NCI-H345 treated with DMSO at 0.1 percent for 48 hours (cell line): ENCODE results near the gene STXBP6.

Experiments
- DNase-seq: peaks from one replicate; lab custom pipeline; 2025; ENCODE audit not compliant: unreplicated experiment; lab: John Stamatoyannopoulos, UW

STXBP6 gene

DNA sequence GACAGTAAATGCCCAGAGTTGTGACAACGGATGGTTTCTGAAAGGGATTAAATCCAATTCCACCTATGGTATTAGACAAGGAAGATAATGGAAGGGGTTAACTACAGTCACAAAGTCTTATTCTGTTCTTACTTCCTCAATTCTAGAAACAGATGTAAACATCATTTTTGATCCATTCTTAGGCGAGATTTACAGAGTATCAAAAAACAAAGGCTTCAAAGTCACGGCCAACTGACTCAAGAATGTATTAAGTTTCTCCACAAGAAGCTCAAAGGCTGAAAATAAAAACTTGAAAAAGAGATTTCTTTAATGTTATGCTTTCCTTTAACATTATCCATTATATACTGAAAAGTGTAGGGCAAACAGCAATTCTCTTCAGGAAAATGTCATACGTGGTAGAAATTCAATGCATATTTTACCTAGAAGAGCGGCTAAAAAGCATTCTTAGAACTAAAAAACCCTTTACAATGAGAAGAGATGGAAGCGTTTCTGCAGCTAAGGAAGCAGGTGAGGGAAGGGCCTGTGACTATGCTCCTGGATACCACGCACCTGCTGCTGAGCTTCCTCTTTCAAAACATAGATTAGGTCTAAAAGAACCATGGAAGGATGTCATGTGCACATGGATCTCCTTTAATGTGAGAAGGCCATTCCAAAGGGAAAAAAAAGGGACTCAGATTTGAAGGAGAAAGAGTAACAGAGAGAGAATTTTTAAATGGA is 185.8 kb downstream of the STXBP6 start:
- no peak for DNase-seq

DNA sequence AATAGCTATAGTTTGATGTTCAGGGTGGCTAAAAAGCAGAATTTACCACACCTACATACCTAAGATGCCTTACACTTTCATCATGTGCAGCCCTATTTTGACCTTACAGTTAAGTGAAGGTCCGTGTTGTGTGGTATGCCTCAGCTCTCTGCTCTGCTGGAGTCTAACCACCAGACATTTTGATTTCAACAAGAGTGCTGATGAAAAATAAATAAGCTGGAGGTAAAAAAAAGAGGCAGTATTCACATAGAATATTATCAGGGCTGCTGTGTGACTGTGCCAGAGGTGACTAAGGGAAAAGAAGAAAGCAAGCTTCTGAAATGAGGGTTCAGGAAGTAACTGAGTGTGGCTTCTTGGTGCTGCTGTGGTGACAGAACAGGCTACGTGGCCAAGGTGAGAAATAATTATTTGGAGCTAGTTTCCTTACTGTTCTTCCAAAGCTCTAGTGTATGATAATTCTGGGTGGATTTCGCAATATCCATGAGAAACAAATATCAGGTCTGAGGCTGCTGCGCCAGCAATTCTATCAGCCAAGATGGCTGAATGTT is 188.8 kb downstream of the STXBP6 start:
- no peak for DNase-seq

DNA sequence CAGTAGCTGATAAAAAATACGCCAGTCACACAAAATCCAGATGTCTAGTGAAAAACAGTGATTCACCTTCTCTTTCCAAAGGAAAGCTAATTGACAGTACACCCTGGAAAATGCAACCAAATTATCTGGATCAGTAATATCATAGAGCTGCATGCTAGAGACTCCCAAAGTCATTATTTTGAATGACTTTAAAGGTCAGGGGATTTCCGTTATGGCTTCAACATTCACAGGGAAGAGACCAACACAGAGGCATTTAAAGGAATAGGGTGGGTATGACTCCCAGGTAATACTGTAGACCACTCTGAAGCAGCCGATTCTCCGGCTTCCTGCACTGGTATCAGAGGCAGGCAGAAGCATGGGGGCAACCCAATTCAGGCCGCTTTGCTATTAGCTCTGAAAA is 190.4 kb downstream of the STXBP6 start:
- DNase-seq = no peak

DNA sequence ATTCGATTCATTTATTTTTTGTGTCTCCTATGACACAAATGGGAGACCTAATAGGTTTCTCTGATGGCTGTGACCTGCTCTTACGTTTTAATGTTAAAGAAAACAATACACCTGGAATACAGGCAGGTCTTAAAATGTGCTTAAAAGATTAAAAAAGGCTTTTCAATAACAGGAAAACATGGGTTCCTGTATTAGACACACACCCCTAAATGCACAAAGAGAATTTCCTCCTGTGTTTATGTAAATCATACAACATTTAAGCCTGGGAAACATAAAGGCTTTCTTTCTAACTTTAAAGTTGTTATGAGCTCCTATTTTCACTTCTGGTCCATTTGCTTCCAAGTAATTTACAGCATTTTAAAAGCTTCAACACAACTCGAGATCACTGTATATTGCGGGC is 191.3 kb downstream of the STXBP6 start:
- DNase-seq = no peak

DNA sequence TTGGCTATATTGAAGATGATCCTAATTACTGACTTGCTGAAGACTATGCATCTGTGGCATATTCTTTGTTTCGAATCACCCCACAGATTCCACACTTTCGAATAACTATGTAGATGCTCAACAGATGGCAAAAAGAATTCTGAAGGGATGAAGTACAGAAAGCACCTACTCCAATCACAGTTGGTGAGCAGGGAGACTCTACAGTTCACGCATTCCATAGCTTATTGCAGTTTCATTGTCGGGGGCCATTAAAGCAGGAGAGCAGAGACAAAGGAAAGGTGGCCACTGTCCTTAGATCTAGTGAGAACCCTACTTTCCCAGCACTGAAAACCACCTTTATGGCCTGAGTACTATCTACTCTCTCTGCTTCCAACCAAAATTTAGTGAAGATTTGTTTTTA is 191.9 kb downstream of the STXBP6 start:
- DNase-seq = no peak

DNA sequence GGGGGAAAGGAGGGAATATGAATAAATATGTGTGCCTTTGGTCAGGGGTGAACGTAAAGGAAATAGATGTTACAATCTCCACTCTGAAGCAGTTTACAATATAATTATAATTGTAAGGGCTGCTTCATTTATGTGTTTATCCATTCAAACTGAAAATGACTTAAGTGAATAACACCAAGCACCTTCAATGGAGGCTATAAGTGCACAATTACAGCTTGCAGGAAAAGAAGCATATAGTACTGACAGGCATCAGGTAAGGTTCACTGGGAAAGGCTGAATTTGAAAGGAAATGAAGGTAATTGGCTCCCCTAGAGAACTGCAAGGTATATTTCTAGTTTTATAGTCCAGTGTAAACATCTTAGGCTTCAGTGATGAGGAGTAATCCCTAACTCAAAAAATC is 192.7 kb downstream of the STXBP6 start:
- DNase-seq = no peak

DNA sequence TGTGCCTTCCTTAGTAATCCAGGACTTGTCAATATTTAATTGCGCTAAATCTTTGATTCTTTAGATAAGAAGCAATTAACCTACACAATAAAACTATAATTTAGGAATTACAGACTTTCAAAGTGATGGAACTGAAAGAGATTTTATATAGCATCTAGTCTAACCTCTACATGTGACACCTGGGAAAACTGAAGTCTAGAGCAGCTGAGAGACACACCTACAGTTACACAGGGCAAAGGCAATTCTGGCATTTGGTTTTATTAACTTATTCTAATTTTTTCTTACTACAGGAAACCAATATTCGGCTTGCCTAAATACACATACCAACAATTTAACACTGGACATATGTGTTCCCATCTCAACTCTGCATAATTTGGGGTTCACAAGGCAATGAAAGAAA is 196.5 kb downstream of the STXBP6 start:
- DNase-seq = no peak

DNA sequence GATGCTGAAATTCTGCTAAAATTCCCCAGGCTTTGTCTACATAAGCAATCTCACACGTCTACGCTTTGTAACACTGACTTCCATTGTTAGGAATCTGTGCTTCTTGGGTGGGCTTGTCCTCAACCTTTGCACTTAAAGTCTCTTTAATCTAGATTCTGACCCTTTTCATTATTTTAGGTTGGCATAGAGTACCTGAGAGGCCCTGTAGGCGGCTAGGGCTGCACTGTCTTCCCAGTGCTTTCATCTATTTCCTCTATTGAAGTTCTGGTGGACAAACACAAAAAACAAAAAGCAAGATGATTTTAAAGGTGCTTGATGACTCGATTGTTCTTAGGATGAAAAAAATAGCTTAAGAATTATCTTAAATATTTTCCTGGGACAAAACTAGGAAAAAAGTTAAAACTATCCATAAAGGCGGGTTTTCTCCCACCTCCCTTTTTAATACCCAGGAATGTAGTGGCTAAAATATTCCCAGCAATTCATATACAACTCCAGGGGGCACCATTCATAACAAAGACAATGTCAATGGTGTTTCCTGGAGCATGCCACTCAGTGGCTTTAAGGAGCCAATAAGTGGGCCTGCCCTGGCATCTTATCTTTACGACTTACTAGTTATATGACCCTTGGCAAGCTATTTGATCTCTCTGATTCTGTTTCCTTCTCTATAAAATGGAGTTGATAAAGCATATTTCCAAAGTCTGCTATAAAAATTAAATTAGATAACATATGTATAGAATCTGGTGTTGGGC is 197.5 kb downstream of the STXBP6 start:
- DNase-seq = no peak

DNA sequence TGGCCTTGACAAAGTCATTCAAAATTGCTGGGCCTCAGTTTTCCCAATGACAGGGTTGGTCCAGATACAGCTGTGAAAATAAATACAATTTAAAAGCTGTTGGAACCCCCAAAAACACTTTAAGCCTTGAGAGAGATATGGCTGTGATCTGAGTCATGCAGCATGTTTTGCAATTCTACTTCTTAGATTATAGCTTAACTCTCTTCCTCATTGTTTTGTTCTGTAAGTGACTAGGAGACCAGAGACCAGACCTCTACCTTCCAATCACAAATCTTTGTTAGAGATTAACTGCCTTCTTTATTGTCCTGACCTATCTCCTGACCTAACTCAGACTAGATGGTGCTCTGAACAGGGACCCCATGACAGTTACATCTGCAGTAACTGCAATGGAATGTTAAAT is 198.1 kb downstream of the STXBP6 start:
- no peak for DNase-seq

DNA sequence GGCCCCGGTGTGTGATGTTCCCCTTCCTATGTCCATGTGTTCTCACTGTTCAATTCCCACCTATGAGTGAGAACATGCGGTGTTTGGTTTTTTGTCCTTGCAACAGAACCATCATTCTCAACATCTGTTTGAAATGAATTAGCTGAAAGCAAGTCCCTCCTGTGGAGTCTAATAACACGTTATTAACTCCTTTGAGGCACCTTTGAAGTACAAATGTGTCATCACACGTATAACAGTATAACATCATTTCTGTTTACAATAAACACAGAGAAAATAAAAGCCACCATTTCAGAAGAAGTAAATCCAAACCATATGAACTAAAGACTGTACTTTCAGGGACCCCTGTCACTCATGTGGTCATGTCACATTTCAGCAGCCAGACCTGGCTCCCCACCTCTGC is 198.5 kb downstream of the STXBP6 start:
- DNase-seq = no peak

DNA sequence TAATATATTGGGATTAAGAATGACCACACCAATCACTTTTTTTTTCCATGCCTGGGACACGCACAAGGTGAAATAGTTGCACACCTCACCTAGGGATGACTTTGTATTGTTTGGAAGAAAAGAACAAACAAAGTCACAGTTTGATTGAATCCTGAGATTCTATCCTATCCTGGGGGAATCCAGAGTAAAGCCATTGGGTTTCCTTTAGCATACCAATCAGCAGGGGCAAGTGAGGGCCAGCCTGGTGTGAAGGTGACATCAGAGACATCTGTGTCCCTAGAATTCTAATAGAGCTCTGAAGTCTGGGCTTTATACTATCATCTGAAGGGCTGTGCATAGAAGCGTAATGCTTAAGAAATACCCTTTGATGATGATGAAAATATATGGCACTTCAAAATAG is 199.9 kb downstream of the STXBP6 start:
- DNase-seq = no peak

DNA sequence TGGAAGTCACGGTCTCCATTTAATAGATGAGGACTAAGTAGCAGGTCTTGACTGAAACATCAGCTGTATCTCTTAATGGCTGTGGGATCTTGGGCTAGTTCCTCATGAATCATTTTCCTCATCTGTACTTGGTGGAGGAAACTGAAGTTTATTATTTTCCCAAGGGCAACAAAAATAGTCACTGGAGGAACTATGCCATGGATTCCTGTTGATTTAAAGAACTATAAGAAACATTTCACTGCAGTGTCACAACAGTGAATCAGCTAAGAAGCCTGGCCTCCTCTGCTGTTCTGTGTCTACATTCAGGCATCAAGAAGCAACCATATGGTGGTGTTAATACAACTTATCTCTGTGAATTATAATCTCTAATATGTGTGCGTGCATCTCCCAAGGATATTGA is 200.5 kb downstream of the STXBP6 start:
- DNase-seq = no peak

DNA sequence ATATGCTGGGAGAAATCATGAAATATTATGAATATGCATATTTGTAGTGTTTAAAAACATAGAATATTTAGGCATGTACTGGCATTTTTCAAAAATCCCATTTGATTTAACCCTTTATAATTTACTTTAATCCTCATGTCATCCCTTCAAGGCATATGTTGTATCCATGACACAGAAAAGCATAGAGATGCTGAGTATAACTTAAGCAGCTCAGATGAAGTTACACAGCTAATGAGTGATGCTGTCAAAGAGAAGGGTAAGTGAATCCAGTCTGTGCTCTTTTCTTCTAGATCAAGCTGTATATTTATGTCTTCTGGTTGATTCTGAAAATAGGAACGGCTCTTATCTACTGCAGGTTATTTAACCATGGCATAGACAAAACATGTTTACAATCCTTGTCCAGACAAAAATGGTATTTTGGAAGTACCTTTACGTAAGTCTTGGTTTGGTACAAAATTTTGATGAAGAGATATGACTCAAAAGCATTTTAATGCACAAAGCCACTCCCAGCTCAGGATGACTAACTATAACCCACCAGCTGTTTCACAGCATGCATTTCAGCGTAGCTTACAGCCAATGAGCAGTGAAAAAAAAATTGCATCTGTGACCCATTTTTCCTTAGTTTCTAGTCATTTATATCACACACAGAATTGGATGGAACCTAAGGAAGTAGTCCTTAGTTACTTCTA is 201.7 kb downstream of the STXBP6 start:
- DNase-seq = no peak

DNA sequence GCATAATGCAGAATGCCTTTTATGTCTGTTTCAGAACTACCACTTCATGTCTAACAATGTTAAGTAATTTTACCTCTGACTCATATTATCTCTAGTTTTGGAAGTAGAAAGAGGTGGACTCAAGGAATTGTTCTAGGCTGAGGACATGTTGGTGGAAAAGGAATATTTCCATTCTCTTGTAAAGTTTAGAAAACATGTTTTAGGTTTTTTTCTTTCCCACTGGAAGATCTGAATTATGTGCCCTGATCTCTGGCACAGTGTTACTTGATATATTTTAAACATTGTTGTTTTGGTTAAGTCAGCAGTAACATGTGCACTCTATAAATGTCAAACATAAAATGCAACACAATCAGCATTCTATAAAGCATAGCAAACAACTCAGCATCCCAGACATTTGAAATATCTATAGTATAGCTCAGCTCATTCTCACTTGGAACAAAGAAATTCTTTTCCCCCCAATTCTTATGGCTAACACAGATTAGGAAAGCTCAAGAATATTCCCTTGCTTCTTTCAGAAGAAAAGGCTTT is 202.3 kb downstream of the STXBP6 start:
- no peak for DNase-seq

DNA sequence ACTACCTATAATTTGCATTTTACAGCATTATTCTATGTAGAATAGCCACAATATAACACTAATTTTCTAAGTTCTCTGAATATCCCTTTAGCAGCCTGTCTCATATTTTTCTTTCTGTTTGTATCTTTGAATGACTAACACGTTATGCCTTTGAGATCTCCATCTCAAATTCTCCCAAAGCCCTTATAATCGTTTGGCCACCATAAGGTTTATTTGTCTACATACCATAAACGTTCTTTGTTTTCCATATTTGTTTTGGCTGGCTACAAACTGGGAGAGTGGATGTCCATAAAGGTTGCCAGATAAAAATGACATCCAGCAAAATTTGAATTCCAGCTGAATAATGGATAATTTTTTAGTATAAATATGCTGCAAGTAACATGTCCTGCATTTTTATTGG is 203.7 kb downstream of the STXBP6 start:
- DNase-seq = no peak

DNA sequence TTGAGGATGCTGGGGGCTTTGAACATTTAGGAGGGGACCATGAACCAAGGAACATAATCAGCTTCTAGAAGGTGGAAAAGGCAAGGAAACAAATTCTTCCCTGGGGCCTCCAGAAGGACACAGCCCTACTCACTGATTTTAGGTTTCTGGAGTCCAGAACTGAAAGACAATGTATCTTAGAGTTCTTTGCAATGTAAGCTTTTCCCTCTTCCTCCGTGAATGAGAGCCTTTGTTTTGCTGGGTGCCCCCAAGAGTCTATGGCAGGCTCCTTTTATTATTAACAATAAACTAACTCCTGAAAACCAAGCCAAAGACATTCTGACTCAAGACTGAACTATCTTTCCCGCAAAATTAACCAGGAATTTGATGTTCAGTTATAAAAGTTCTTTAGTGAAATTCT is 204.1 kb downstream of the STXBP6 start:
- DNase-seq = no peak

DNA sequence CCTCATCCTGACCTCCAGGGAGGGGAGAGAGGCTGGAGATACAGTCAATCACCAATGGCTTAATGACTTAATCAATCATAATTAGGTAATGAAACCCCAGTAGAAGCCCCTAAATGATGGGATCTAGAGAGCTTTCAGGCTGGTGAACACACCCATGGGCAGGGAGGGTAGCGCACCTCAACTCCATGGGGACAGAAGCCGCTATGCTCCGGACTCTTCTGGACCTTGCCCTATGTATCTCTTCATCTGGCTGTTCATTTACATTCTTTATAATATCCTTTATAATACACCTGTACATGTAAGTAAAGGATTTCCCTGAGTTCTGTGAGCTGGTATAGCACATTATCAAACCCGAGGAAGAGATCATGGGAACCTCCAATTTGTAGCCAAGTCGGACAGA is 205.9 kb downstream of the STXBP6 start:
- no peak for DNase-seq

DNA sequence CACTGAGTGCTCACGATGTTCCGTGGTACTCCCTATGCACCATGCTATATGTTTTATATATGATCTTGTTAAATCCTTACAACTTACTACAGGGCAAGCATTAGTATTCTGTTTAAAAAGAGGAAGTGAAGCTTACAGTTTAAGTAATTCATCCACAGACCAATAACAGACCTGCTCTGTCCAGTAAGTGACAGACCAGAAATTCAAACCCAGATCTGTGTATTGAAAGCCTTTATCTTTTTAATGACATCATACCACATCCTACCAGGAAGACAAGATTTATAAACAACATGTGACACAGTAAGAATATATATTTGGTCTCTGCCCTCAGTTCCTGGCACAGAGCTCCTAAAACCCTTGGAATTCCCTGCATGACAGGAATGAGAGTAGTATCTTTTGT is 206.5 kb downstream of the STXBP6 start:
- DNase-seq = no peak

DNA sequence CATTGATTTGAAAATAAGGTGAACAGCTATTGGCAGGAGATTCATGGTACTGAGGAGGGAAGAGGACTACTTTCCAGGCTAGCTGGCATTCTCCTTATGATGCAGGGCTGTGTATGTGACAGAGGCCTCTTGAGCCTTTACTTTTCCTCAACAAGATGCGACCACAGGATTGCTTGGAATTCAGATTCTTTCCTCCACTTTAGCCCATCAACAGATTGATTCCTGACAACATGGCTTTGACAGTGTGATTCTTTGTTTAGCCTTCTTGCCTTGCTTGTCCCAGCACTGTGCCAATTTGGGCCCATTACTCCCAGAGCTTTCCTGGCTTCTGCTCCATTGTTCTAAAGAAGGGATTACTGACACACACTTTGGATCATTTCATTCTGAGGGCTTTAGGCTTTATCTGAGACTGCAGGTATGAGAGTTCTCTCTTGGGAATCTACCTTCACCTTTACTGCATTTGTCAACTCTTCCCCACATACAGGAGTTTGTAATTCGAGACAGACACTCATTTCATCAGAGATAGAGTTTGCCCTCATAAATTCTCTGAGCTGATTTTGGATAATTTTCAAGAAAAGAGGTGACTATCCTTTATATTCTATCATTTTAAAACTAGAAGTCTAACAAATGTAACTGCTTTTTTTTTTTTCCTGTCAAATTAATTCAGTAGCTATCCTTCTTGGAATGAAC is 209.6 kb downstream of the STXBP6 start:
- DNase-seq = no peak

DNA sequence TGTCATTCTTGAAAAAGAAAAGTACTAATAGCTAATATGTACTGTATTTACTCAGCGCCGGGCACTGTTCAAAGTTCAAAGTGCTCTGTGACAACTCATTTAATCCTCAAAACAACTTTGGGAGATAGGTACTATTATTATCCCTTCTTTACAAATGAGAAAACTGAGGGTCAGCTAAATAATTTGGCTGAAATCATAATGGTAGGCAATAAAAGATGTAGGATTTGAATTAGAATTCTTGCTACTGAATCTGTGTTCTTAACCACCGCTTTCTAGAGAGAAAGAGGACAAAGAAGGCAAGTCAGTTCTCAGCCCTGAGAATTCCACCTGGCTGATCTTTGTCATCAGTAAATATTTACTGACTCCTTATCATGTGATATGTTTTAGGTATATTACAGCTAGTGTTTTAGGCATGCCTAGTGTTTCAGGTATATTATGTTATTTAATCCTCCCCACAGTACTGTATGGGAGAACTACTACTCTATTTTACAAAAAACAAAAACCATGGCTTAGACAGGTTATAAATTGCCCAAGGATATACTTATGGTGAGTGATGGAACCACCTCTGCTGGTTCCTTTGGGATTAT is 210.2 kb downstream of the STXBP6 start:
- DNase-seq = no peak
